ENCODE data around the gene CANT1.

- TF ChIP-seq POLR2A (IDR thresholded peaks at IDR 0.05; ENCODE audit: borderline replicate concordance, extremely low read depth, insufficient read depth, insufficient read length), result no peak
- TF ChIP-seq TCF7L2 (IDR thresholded peaks at IDR 0.05; ENCODE audit: borderline replicate concordance, extremely low read depth, insufficient read depth, insufficient read length), result no peak
- no peak for TF ChIP-seq EZH2 (IDR thresholded peaks at IDR 0.05)
- TF ChIP-seq CTCF (IDR thresholded peaks at IDR 0.05 in 2 of 3, conservative IDR thresholded peaks at IDR 0.05 in 1 of 3; ENCODE audit: borderline replicate concordance in 1 of 3, insufficient read depth in 1 of 3, low read depth in 2 of 3, low read length in 2 of 3), result no peak
- no peak for TF ChIP-seq EGR1 (IDR thresholded peaks at IDR 0.05; ENCODE audit: low read depth)
- TF ChIP-seq YY1 (IDR thresholded peaks at IDR 0.05; ENCODE audit: extremely low read depth, insufficient replicate concordance, low read depth, low read length), result no peak
- TF ChIP-seq CEBPB (IDR thresholded peaks at IDR 0.05; ENCODE audit: low read depth), result no peak
- no peak for TF ChIP-seq REST (IDR thresholded peaks at IDR 0.05; ENCODE audit: low read depth)
- no peak for TF ChIP-seq POLR2AphosphoS5 (IDR thresholded peaks at IDR 0.05; ENCODE audit: low read depth, low read length)
- TF ChIP-seq ZNF274 (IDR thresholded peaks at IDR 0.05; ENCODE audit: low read depth, low read length), result no peak
- TF ChIP-seq ZFX (IDR thresholded peaks at IDR 0.05), result no peak
- no peak for TF ChIP-seq MAX (IDR thresholded peaks at IDR 0.05)
- no peak for TF ChIP-seq FOSL1 (IDR thresholded peaks at IDR 0.05; ENCODE audit: low read depth)
- TF ChIP-seq EZH2phosphoT487 (IDR thresholded peaks at IDR 0.05; ENCODE audit: borderline replicate concordance), result no peak
Observed at GRCh38 chr17:79046916-79047280, 37.3 kb upstream of the CANT1 start.

Measured in HCT116 (cell line).